Mesenchymal stem cell (in vitro differentiated cells and primary cell): ENCODE data around the gene RPP25L.

ENCODE experiments used
- DNase-seq: peaks from one replicate; pipeline ENCODE4 v3.0.0-alpha.2; 2013
- H2AFZ ChIP-seq: one replicate; pipeline ENCODE4 v1.6.1; 2013; ENCODE audit warnings: low read depth, mild to moderate bottlenecking, control low read depth, inconsistent platforms, low read length, moderate library complexity
- H2AK5ac ChIP-seq: 2 replicates; pipeline ENCODE4 v1.6.1; 2013; ENCODE audit warnings: low read length, moderate library complexity, mild to moderate bottlenecking, inconsistent platforms; ENCODE audit not compliant: severe bottlenecking
- H2BK120ac ChIP-seq: one replicate; pipeline ENCODE4 v1.6.1; 2013; ENCODE audit warnings: low read depth, mild to moderate bottlenecking, inconsistent platforms, low read length, moderate library complexity
- H2BK12ac ChIP-seq, 2 experiments: one replicate each; pipeline ENCODE4 v1.6.1; 2013; ENCODE audit warnings: inconsistent platforms in 2 of 2, low read length in 2 of 2, mild to moderate bottlenecking in 2 of 2, moderate library complexity in 2 of 2, control low read depth in 1 of 2
- H2BK15ac ChIP-seq: one replicate; pipeline ENCODE4 v1.6.1; 2013; ENCODE audit warnings: mild to moderate bottlenecking, low read depth, inconsistent platforms; ENCODE audit not compliant: poor library complexity, severe bottlenecking
- H2BK5ac ChIP-seq: 2 replicates; pipeline ENCODE4 v1.6.1; 2013; ENCODE audit warnings: low read depth, mild to moderate bottlenecking, low read length, control low read depth, inconsistent platforms; ENCODE audit not compliant: poor library complexity, severe bottlenecking
- H3K14ac ChIP-seq, 2 experiments: one replicate each; pipeline ENCODE4 v1.6.1; 2013; ENCODE audit warnings: inconsistent platforms in 2 of 2, low read length in 2 of 2, control low read depth in 1 of 2, mild to moderate bottlenecking in 1 of 2, moderate library complexity in 1 of 2
- H3K18ac ChIP-seq, 2 experiments: one replicate each; pipeline ENCODE4 v1.6.1; 2013; ENCODE audit warnings: inconsistent platforms in 2 of 2, low read length in 2 of 2, control low read depth in 1 of 2, low read depth in 1 of 2, mild to moderate bottlenecking in 1 of 2
- H3K23ac ChIP-seq, 2 experiments: one replicate each; pipeline ENCODE4 v1.6.1; 2013; ENCODE audit warnings: inconsistent platforms in 2 of 2, low read length in 2 of 2, mild to moderate bottlenecking in 2 of 2, moderate library complexity in 2 of 2, control low read depth in 1 of 2
- H3K27ac ChIP-seq: 2 replicates; pipeline ENCODE4 v1.5.1; 2013; ENCODE audit warnings: mild to moderate bottlenecking, moderate library complexity, low read length, control low read depth, inconsistent platforms; ENCODE audit not compliant: poor library complexity, severe bottlenecking
- H3K27me3 ChIP-seq, 2 experiments: 2 replicates each; pipeline versions ENCODE4 v1.6.1 to v1.7.0; 2013; ENCODE audit warnings: low read length in 2 of 2, mild to moderate bottlenecking in 2 of 2, moderate library complexity in 2 of 2, control low read depth in 1 of 2, inconsistent platforms in 1 of 2; ENCODE audit not compliant: control insufficient read depth in 1 of 2, insufficient read depth in 1 of 2
- H3K36me3 ChIP-seq, 2 experiments: 2 replicates each; pipeline versions ENCODE4 v1.6.1 to v1.7.0; 2013; ENCODE audit warnings: low read length in 2 of 2, control low read depth in 1 of 2, inconsistent platforms in 1 of 2, low read depth in 1 of 2, mild to moderate bottlenecking in 1 of 2; ENCODE audit not compliant: insufficient read depth in 2 of 2, control insufficient read depth in 1 of 2
- H3K4ac ChIP-seq, 2 experiments: one replicate each; pipeline ENCODE4 v1.6.1; 2013; ENCODE audit warnings: inconsistent platforms in 2 of 2, low read length in 2 of 2, mild to moderate bottlenecking in 2 of 2, moderate library complexity in 2 of 2, control low read depth in 1 of 2, low read depth in 1 of 2
- H3K4me1 ChIP-seq: 2 replicates; pipeline ENCODE4 v1.6.1; 2013; ENCODE audit warnings: low read depth, low read length, control low read depth; ENCODE audit not compliant: control insufficient read depth, insufficient read depth
- H3K4me2 ChIP-seq: 2 replicates; pipeline ENCODE4 v1.6.1; 2013; ENCODE audit warnings: low read length, mild to moderate bottlenecking, inconsistent platforms; ENCODE audit not compliant: poor library complexity, severe bottlenecking
- H3K4me3 ChIP-seq, 2 experiments: 2 replicates each; pipeline versions ENCODE4 v1.5.1 to v1.7.0; 2013; ENCODE audit warnings: low read length in 2 of 2, mild to moderate bottlenecking in 2 of 2, control low read depth in 1 of 2, low read depth in 1 of 2; ENCODE audit not compliant: insufficient read depth in 1 of 2
- H3K79me1 ChIP-seq: replicated peaks from 2 replicates; pipeline ENCODE4 v1.6.1; 2013; ENCODE audit warnings: mild to moderate bottlenecking, control low read depth, low read length, inconsistent platforms; ENCODE audit not compliant: poor library complexity, severe bottlenecking
- H3K9ac ChIP-seq: 2 replicates; pipeline ENCODE4 v1.7.0; 2013; ENCODE audit warnings: mild to moderate bottlenecking, low read length, moderate library complexity
- H3K9me3 ChIP-seq: 2 replicates; pipeline ENCODE4 v1.7.0; 2013; ENCODE audit warnings: mild to moderate bottlenecking, low read length; ENCODE audit not compliant: control insufficient read depth
- H4K8ac ChIP-seq: one replicate; pipeline ENCODE4 v1.6.1; 2013; ENCODE audit warnings: inconsistent platforms, mild to moderate bottlenecking, low read length, moderate library complexity
- H4K91ac ChIP-seq: one replicate; pipeline ENCODE4 v1.6.1; 2013; ENCODE audit warnings: mild to moderate bottlenecking, low read length, inconsistent platforms
- WGBS: methylation state at CpG from one replicate; pipeline ENCODE4 v1.1.7; 2013; ENCODE audit warnings: mixed read lengths; 5-methylcytosine and 5-hydroxymethylcytosine counted together

The RPP25L gene

DNA sequence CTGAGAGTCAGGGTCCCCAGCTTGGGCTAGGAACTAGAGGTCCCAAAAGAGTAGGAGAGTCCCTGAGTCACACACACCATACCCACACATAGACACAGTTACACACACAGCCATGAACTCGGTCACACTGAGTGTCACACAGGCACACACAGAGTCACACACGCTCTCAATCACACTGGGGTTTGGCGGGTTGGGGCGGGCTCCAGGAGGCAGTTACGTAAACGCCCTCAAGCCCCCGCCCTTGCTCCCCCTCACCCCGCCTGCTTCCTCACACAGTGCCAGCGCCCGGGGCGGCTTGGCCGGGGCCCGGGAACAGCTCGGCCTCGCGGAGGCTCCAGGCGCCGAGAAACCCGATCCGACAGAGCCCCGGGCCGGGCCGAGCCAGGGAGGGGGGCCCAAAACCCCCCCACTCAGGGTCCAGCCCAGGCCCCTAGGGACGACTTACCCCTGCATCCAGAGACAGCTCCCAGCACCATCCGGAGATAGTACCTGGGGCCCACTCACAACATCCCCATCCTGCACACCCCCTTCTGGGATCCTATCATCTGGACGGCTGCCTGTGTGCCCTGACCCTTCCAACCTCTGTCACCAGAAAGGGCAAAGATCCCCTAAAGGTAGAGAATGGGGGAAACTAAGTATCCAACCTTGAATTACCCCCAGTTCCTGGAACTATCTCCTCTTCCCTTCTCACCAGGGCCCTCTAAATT, 18.8 kb downstream of the RPP25L start:
- H2BK15ac ChIP-seq, result no peak overlapping the region
- H3K27me3 ChIP-seq, result peaks cover 79 to 84% of the 10 kb centered on the region in 2 experiments
- H3K36me3 ChIP-seq, result no peaks in the 10 kb centered on the region
- no peak overlapping the region for H3K4ac ChIP-seq
- no peaks in the 10 kb centered on the region for H3K79me1 ChIP-seq
- DNase-seq, result no peak
- no peak overlapping the region for H2BK120ac ChIP-seq
- no peak overlapping the region for H3K4me2 ChIP-seq
- H3K18ac ChIP-seq, result no peak overlapping the region
- WGBS, result 13% methylated on average over 20 of the region's 26 CpGs
- no peak overlapping the region for H2AFZ ChIP-seq
- H4K8ac ChIP-seq, result no peak overlapping the region
- H3K9me3 ChIP-seq, result no peaks in the 10 kb centered on the region
- H3K14ac ChIP-seq, result no peak overlapping the region
- H4K91ac ChIP-seq, result no peak overlapping the region
- H3K4me3 ChIP-seq, result no peak overlapping the region
- H2BK12ac ChIP-seq, result no peak overlapping the region
- no peak overlapping the region for H2AK5ac ChIP-seq
- no peak overlapping the region for H3K27ac ChIP-seq
- peaks cover 29% of the 10 kb centered on the region for H3K4me1 ChIP-seq
- no peak overlapping the region for H2BK5ac ChIP-seq
- H3K9ac ChIP-seq, result no peak overlapping the region
- peak overlapping the region in 1 of 2 experiments; percentile 38 for H3K23ac ChIP-seq

DNA sequence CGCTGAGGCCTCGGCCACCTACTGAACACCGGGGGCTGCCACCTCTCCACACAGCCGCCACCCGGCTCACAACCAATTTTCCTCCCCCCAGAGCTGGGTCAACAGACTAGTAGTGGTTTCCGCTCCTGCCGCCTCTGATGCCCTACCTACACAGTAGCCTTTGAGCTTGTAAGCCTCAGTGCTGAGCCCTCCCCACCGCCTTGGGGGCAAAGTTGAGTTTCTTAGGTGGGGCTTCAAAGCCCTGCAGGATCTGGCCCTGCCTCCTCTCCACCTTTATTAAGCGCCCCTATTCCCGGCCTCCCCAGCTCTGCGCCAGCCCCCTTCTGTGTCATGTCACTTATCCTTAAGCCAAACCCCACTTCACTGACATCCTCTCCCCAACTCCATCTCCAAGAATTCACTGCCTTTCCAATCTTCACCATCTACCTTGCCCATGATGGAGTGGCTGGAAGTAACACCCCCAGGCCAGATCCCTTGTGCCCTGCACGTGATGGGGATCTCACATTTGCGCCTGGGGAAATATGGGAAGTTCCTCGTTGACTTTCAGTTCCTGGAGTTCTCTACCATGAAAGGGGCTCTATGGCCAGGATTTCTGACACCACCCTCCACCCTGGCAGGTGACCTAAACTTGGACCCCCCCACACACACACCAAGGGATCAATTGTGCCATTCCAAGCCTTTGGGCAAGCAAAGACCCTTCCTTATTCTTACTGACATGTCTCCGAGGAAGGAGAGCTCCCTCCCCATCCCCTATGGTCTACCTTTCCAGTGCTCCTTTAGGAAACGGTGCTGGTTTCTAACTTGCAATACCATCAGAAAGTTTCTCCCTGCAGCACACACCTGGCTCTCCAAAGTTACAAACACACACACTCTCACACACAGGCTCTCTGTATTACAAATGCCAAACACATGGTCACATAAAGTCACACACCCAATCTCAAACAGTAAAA, 19.7 kb downstream of the RPP25L start:
- H3K9ac ChIP-seq, result no peak overlapping the region
- H3K9me3 ChIP-seq, result no peaks in the 10 kb centered on the region
- no peak overlapping the region for H4K91ac ChIP-seq
- no peak overlapping the region for H3K4ac ChIP-seq
- H2AFZ ChIP-seq, result no peak overlapping the region
- H3K4me3 ChIP-seq, result no peak overlapping the region
- peaks cover 84 to 86% of the 10 kb centered on the region in 2 experiments for H3K27me3 ChIP-seq
- WGBS, result 15% methylated on average over 16 of the region's 16 CpGs
- H3K27ac ChIP-seq, result no peak overlapping the region
- no peak overlapping the region for H3K18ac ChIP-seq
- no peak overlapping the region for H2BK5ac ChIP-seq
- H2BK15ac ChIP-seq, result peak overlapping the region; percentile 12
- H2BK120ac ChIP-seq, result no peak overlapping the region
- no peak for DNase-seq
- H3K23ac ChIP-seq, result peak overlapping the region in 1 of 2 experiments; percentile 14
- no peak overlapping the region for H4K8ac ChIP-seq
- H3K36me3 ChIP-seq, result no peaks in the 10 kb centered on the region
- no peak overlapping the region for H3K4me2 ChIP-seq
- H3K14ac ChIP-seq, result no peak overlapping the region
- H2AK5ac ChIP-seq, result no peak overlapping the region
- H3K79me1 ChIP-seq, result no peaks in the 10 kb centered on the region
- H3K4me1 ChIP-seq, result peaks cover 29% of the 10 kb centered on the region
- no peak overlapping the region for H2BK12ac ChIP-seq

DNA sequence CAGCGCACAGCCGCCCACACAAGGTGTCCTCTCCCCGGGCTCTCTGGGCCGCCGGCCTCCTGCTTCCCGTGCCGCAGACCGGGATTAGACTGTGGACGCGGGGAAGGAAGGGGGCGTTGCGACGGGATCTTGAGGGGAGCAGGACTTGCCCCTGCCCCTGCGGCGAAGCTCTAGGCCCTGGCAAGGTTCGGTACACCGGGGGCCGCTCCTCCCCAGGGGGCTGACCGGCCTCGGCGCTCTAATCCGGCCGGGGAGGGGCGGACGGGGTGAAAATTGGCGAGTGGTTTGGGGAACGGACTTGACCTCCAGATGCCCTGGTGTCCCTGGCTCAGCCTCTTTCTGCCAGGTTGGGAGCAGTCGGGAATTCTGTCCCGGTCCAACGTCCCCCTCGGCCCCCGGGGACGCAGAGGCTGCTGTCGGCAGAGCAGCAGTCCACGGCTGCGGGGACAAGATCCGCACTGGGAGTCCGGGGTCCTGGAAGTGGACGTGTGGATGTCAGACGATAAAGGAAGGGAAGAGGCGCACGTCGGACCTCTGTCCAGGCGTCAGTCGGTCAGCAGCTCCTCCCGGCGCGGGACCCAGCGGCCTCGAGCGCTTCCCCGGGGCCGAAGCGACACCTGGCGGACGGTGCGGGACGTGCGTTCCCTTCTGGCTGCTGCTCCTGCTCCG, 20.5 kb downstream of the RPP25L start:
- H3K9me3 ChIP-seq, result no peaks in the 10 kb centered on the region
- H3K4me2 ChIP-seq, result peak overlapping the region; percentile 35

More for the DNA sequence above, 20.5 kb downstream of the RPP25L start:
- Histone ChIP-seq H3K9ac (no peak overlapping the region), H2AFZ (peak overlapping the region; percentile 3), H3K79me1 (no peaks in the 10 kb centered on the region), H3K14ac (no peak overlapping the region), H2AK5ac (no peak overlapping the region), H3K36me3 (no peaks in the 10 kb centered on the region), H3K18ac (no peak overlapping the region), H4K8ac (no peak overlapping the region), H2BK15ac (no peak overlapping the region), H3K4me3 (peak overlapping the region; percentile 30 to 68), H3K27ac (no peak overlapping the region), H3K4ac (no peak overlapping the region), H3K23ac (no peak overlapping the region), H3K27me3 (peaks cover 84 to 86% of the 10 kb centered on the region in 2 experiments), H3K4me1 (peaks cover 29% of the 10 kb centered on the region), H2BK5ac (no peak overlapping the region), H2BK12ac (no peak overlapping the region), H2BK120ac (no peak overlapping the region), H4K91ac (no peak overlapping the region)
- WGBS, result 1% methylated on average over 50 of the region's 60 CpGs
- DNase-seq, result peak; percentile 77
